Smooth muscle cell (in vitro differentiated cells): ENCODE data around the gene GAB2. TPM values are rescaled to one million over a fixed set of nuclear protein-coding genes. Genes with fewer than 3 reads are reported as not detected.

Source experiments
- DNase-seq: peaks from one replicate; lab custom pipeline; 2025; ENCODE audit not compliant: unreplicated experiment; lab: John Stamatoyannopoulos, UW
- H2AFZ ChIP-seq: fragments of 200-600 bp; sonication (generic); 2 replicates; pipeline ENCODE4 v1.6.0; 2016; ENCODE audit warnings: antibody characterized with exemption, low read depth, mild to moderate bottlenecking
- H3F3A ChIP-seq: fragments of 200-600 bp; sonication (generic); 2 replicates; pipeline ENCODE4 v1.6.0; 2017; ENCODE audit warnings: antibody characterized with exemption, low read depth
- H3K27ac ChIP-seq: fragments of 200-600 bp; sonication (generic); 2 replicates; pipeline ENCODE4 v1.5.1; 2016; ENCODE audit warnings: low read depth, mild to moderate bottlenecking
- H3K27me3 ChIP-seq: fragments of 200-600 bp; sonication (generic); 2 replicates; pipeline ENCODE4 v1.6.1; 2016; ENCODE audit warnings: low read depth, mild to moderate bottlenecking
- H3K36me3 ChIP-seq: fragments of 200-600 bp; sonication (generic); 2 replicates; pipeline ENCODE4 v1.5.1; 2016; ENCODE audit warnings: low read depth
- H3K4me1 ChIP-seq: fragments of 200-600 bp; sonication (generic); 2 replicates; pipeline ENCODE4 v1.5.1; 2016; ENCODE audit warnings: low read depth
- H3K4me2 ChIP-seq: fragments of 200-600 bp; sonication (generic); 2 replicates; pipeline ENCODE4 v1.6.0; 2016; ENCODE audit warnings: mild to moderate bottlenecking
- H3K4me3 ChIP-seq: fragments of 200-600 bp; sonication (generic); 2 replicates; pipeline ENCODE4 v1.5.1; 2016; ENCODE audit warnings: mild to moderate bottlenecking
- H3K79me2 ChIP-seq: fragments of 200-600 bp; sonication (generic); 2 replicates; pipeline ENCODE4 v1.6.0; 2016; ENCODE audit warnings: low read depth, mild to moderate bottlenecking
- H3K9ac ChIP-seq: fragments of 200-600 bp; sonication (generic); 2 replicates; pipeline ENCODE4 v1.6.0; 2016; ENCODE audit warnings: low read depth
- H3K9me3 ChIP-seq: fragments of 200-600 bp; sonication (generic); replicated peaks from 2 replicates; pipeline ENCODE4 v1.5.1; 2016; ENCODE audit warnings: low read depth
- H4K20me1 ChIP-seq: fragments of 200-600 bp; sonication (generic); 2 replicates; pipeline ENCODE4 v1.6.0; 2016; ENCODE audit warnings: low read depth
- CTCF ChIP-seq: fragments of 200-600 bp; sonication (generic); IDR thresholded peaks from 2 replicates; pipeline ENCODE4 v1.5.1; 2017; ENCODE audit warnings: borderline replicate concordance, mild to moderate bottlenecking, antibody characterized with exemption; ENCODE audit not compliant: insufficient read depth, poor library complexity, severe bottlenecking
- WGBS: methylation state at CpG from one replicate; pipeline ENCODE4 v1.1.7; 2016; ENCODE audit warnings: low lambda C conversion rate; 5-methylcytosine and 5-hydroxymethylcytosine counted together
- polyA plus RNA-seq: library from polyadenylated mRNA; unstranded; fragments of >200 nt; fragmentation: Nextera tagmentation; extraction: Ambion mirVana; gene quantifications from 2 replicates; pipeline ENCODE4 v1.2.1, GENCODE V29; 2016
- total RNA-seq: library from RNA; depleted of rRNA; stranded (reverse); fragments of >200 nt; gene quantifications from 2 replicates; pipeline ENCODE4 v1.2.3, GENCODE V29; 2014

Gene GAB2
- total and polyA plus RNA-seq, 2 experiments from 2014 or later: 4.2 to 9.7 TPM

GRCh38 chr11:78216571-78217287, 200.9 kb downstream of the GAB2 start:
- Histone ChIP-seq H4K20me1 (peaks cover 20% of the 10 kb centered on the region), H3K27ac (no peak overlapping the region), H3K79me2 (peaks cover 1% of the 10 kb centered on the region), H3K4me3 (no peak overlapping the region), H3K9ac (no peak overlapping the region), H3K4me1 (no peaks in the 10 kb centered on the region), H2AFZ (no peak overlapping the region), H3F3A (no peaks in the 10 kb centered on the region), H3K27me3 (no peaks in the 10 kb centered on the region), H3K9me3 (no peaks in the 10 kb centered on the region), H3K36me3 (no peaks in the 10 kb centered on the region), H3K4me2 (no peak overlapping the region)
- DNase-seq: no peak
- no peak for TF ChIP-seq CTCF
- WGBS: 97% methylated on average over 5 of the region's 5 CpGs

- no peaks in the 10 kb centered on the region for H3K27me3 ChIP-seq
- no peaks in the 10 kb centered on the region for H3K36me3 ChIP-seq
- H3K9me3 ChIP-seq: no peaks in the 10 kb centered on the region
- H3K4me2 ChIP-seq: no peak overlapping the region
- H3K4me3 ChIP-seq: no peak overlapping the region
- no peak overlapping the region for H3K27ac ChIP-seq
- TF ChIP-seq CTCF: no peak
- DNase-seq: no peak
- peaks cover 20% of the 10 kb centered on the region for H4K20me1 ChIP-seq
- no peak overlapping the region for H3K9ac ChIP-seq
- peaks cover 4% of the 10 kb centered on the region for H3K79me2 ChIP-seq
- no peak overlapping the region for H2AFZ ChIP-seq
- WGBS: 97% methylated on average over 3 of the region's 3 CpGs
- no peaks in the 10 kb centered on the region for H3K4me1 ChIP-seq
- H3F3A ChIP-seq: no peaks in the 10 kb centered on the region
These were observed 201.6 kb downstream of the GAB2 start for GRCh38 chr11:78216021-78216420.

- peaks cover 4% of the 10 kb centered on the region for H3K79me2 ChIP-seq
- H3K4me3 ChIP-seq: no peak overlapping the region
- 92% methylated on average over 11 of the region's 12 CpGs for WGBS
- no peaks in the 10 kb centered on the region for H3K4me1 ChIP-seq
- no peak overlapping the region for H3K9ac ChIP-seq
- no peaks in the 10 kb centered on the region for H3F3A ChIP-seq
- TF ChIP-seq CTCF: no peak
- H3K9me3 ChIP-seq: no peaks in the 10 kb centered on the region
- H3K4me2 ChIP-seq: no peak overlapping the region
- H3K27ac ChIP-seq: no peak overlapping the region
- H2AFZ ChIP-seq: no peak overlapping the region
- DNase-seq: no peak
- peaks cover 20% of the 10 kb centered on the region for H4K20me1 ChIP-seq
- peaks cover 5% of the 10 kb centered on the region for H3K36me3 ChIP-seq
- H3K27me3 ChIP-seq: no peaks in the 10 kb centered on the region
These were observed 203.1 kb downstream of the GAB2 start for GRCh38 chr11:78214331-78215194.
